ENCODE data around the gene TUBB6.

DNA sequence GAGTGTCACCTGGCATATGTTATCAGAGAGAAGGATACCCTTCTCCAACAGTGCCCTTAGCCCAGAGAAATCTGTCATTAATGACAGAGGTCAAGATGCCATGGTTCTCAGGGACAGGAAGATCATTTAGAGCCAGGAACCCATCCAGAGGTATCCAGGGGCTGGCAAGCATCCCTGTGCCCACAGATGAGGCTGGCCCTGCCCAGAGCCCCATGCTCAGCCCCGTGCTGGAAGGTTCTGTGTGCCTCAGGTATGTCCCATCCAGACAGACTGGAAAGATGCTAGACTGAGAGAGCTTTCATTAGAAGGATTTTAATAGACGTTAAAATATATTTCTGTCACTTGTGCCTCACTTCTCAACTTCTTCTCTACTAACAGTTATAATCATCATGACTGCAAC is 8.2 kb upstream of the TUBB6 start:
- TF ChIP-seq, protein P1, sequence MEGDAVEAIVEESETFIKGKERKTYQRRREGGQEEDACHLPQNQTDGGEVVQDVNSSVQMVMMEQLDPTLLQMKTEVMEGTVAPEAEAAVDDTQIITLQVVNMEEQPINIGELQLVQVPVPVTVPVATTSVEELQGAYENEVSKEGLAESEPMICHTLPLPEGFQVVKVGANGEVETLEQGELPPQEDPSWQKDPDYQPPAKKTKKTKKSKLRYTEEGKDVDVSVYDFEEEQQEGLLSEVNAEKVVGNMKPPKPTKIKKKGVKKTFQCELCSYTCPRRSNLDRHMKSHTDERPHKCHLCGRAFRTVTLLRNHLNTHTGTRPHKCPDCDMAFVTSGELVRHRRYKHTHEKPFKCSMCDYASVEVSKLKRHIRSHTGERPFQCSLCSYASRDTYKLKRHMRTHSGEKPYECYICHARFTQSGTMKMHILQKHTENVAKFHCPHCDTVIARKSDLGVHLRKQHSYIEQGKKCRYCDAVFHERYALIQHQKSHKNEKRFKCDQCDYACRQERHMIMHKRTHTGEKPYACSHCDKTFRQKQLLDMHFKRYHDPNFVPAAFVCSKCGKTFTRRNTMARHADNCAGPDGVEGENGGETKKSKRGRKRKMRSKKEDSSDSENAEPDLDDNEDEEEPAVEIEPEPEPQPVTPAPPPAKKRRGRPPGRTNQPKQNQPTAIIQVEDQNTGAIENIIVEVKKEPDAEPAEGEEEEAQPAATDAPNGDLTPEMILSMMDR (conservative IDR thresholded peaks at IDR 0.05 in 1 of 2, IDR thresholded peaks at IDR 0.05 in 1 of 2; ENCODE audit: low read depth in 1 of 2, low read length in 2 of 2), result no peak
- TF ChIP-seq EZH2 (IDR thresholded peaks at IDR 0.05; ENCODE audit: low read length, missing control alignments), result no peak

Data from fibroblast of lung (primary cell).